Mucosa of descending colon (tissue), 3 donors: ENCODE measurements around the gene RAC3. TPM values are rescaled to one million over a fixed set of nuclear protein-coding genes. Genes with fewer than 3 reads are reported as not detected.

Experiments used
- ATAC-seq: fragments of 200-7000 bp; cut with Tn5 transposase; one replicate; pipeline ENCODE4 v1.9.1; 2020; ENCODE audit warnings: mild to moderate bottlenecking, moderate library complexity
- DNase-seq, 3 donors: peaks; one replicate each; pipeline ENCODE4 v3.0.0-alpha.2; 2020
- H3K36me3 ChIP-seq: fragments of 200-600 bp; one replicate; pipeline ENCODE4 v1.8.0; 2021; ENCODE audit warnings: low read depth, mild to moderate bottlenecking
- H3K4me1 ChIP-seq: fragments of 200-600 bp; one replicate; pipeline ENCODE4 v1.8.0; 2021; ENCODE audit warnings: low read depth, mild to moderate bottlenecking
- H3K4me3 ChIP-seq: fragments of 200-600 bp; one replicate; pipeline ENCODE4 v1.8.0; 2021; ENCODE audit warnings: mild to moderate bottlenecking
- H3K9me3 ChIP-seq: fragments of 200-600 bp; one replicate; pipeline ENCODE4 v1.8.0; 2021; ENCODE audit warnings: mild to moderate bottlenecking
- intact Hi-C, 2 donors: fragments of 100-400 bp; cut with DNase I in 1 of 2; cut with micrococcal nuclease in 1 of 2; formaldehyde crosslinking; loops; one replicate each; pipeline versions ENCODE4 v1.11.0 to v1.11.1; 2022; cut with DNase I, micrococcal nuclease
- total RNA-seq, 3 donors: library from RNA; stranded (reverse); fragmentation: NEBNext Ultra II Directional in 2 of 3; extraction: Animal tissue kit (Norgen Biotek cat#: 25700) in 2 of 3; gene quantifications; one replicate each; pipeline versions ENCODE4 v1.2.1 to v1.2.4, GENCODE V29; 2021 to 2023
- TF ChIP-seq, protein P1 (sequence below): fragments of 200-600 bp; IDR thresholded peaks from one replicate; pipeline ENCODE4 v1.8.0; 2022; ENCODE audit warnings: antibody characterized with exemption, mild to moderate bottlenecking
- donor health status: DM: no; HTN: no; CAD: no; lungs with moderate emphysema.
- donor health status: DM: no; HTN: no; CAD: no.
- donor health status: DM: no; HTN: yes; CAD: no.

RAC3 gene
- total RNA-seq, 3 donors from 2014 or later = 3.4 to 6.2 (median 4.2) TPM

GRCh38 chr17:82072827-82073226, 41.3 kb downstream of the RAC3 start:
- intact Hi-C loops = no loop called here
- DNase-seq (peak in 2 of 3 donors; percentile 63 to 66), ATAC-seq (peak; percentile 96)
- H3K4me3 ChIP-seq = no peak overlapping the region
- H3K36me3 ChIP-seq = no peaks in the 10 kb centered on the region
- H3K4me1 ChIP-seq = peaks cover 4% of the 10 kb centered on the region
- TF ChIP-seq, protein P1, sequence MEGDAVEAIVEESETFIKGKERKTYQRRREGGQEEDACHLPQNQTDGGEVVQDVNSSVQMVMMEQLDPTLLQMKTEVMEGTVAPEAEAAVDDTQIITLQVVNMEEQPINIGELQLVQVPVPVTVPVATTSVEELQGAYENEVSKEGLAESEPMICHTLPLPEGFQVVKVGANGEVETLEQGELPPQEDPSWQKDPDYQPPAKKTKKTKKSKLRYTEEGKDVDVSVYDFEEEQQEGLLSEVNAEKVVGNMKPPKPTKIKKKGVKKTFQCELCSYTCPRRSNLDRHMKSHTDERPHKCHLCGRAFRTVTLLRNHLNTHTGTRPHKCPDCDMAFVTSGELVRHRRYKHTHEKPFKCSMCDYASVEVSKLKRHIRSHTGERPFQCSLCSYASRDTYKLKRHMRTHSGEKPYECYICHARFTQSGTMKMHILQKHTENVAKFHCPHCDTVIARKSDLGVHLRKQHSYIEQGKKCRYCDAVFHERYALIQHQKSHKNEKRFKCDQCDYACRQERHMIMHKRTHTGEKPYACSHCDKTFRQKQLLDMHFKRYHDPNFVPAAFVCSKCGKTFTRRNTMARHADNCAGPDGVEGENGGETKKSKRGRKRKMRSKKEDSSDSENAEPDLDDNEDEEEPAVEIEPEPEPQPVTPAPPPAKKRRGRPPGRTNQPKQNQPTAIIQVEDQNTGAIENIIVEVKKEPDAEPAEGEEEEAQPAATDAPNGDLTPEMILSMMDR = no peak
- H3K9me3 ChIP-seq = no peaks in the 10 kb centered on the region

- TF ChIP-seq, protein P1 = no peak
- no peak overlapping the region for H3K4me3 ChIP-seq
- intact Hi-C loops = no loop called here
Observed at GRCh38 chr17:82073446-82073845, 42.0 kb downstream of the RAC3 start.

DNA sequence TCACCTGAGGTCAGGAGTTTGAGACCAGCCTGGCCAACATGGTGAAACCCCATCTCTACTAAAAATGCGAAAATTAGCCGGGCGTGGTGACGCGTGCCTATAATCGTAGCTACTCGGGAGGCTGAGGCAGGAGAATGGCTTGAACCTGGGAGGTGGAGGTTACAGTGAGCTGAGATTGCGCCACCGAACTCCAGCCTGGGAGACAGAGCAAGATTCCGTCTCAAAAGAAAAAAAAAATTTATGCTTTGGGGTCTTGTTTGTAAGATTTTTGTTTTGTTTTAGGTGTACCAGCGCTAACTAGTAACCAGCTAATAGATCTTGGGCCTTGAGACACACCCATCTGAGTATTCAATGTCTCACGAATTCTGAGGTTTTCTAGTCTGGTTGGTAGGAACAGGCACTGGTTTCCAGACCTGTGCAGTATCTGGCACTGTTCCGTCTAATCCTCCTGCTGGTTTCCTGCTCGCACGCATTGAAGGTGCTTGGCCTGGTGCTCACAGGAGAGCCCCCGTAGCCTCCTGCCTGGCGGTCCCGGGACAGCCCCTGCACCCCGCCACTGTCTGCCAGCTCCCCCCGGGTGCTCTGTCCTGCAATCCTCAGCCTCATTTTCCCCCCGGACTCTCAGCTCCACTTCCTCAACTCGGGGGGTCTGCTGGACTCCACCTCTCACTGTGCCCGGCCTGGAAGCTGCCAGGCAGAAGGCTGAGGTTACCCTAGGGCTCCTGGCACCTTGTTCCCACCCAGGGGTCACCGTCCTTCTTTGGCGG, 44.7 kb downstream of the RAC3 start:
- ATAC-seq (no peak), DNase-seq (no peak)
- Histone ChIP-seq H3K9me3 (no peaks in the 10 kb centered on the region), H3K36me3 (peaks cover 8% of the 10 kb centered on the region), H3K4me3 (no peak overlapping the region), H3K4me1 (peaks cover 4% of the 10 kb centered on the region)
- TF ChIP-seq, protein P1 = no peak
- intact Hi-C loops = no loop called here

More at GRCh38 chr17:82073446-82073845, 42.0 kb downstream of the RAC3 start:
- ATAC-seq (no peak), DNase-seq (no peak)
- Histone ChIP-seq H3K9me3 (no peaks in the 10 kb centered on the region), H3K36me3 (no peaks in the 10 kb centered on the region), H3K4me1 (peaks cover 4% of the 10 kb centered on the region)

- Histone ChIP-seq H3K4me1 (peaks cover 4% of the 10 kb centered on the region), H3K9me3 (no peaks in the 10 kb centered on the region), H3K4me3 (no peak overlapping the region), H3K36me3 (peaks cover 8% of the 10 kb centered on the region)
- intact Hi-C loops = no loop called here
- TF ChIP-seq, protein P1 = no peak
- peak; percentile 2 for ATAC-seq
- DNase-seq = no peak
Observed at GRCh38 chr17:82076785-82077591, 45.5 kb downstream of the RAC3 start.

DNA sequence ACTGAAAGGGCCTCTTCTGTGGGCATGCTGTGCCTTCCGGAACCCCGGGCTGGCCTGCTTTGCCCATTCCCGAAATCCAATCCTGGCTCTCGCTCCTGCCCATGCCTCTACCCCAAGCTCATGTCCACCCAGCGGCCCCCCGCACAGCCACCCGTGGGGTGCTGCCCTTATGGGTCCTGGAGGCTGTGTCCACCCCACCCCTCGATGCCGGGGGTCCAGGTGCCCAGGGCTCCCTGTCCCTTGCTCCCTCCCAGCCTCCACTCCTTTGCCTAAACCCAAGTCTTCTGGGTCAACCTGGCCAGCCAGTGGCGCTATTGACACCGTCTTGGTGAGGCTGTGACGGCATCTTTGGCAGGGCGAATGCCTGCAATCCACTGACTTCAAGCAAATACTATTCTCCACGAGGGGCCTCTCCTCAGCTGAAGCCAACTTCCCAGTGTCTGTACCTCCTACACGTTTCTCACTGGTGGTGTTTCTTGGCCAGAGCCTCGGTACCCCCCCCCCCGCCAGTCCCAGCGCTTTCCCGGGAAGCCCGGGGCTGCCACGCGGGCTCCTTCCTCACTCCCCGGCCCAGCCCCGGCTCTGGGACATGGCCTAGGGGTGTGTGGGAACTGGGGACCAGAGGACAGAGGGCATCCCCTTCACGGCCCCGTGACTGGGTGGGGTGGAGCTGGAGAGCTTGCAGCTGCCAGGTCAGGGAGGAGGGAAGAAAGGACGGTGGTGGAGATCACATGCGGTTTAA, 46.3 kb downstream of the RAC3 start:
- H3K4me3 ChIP-seq = no peak overlapping the region
- TF ChIP-seq, protein P1 = no peak
- intact Hi-C loops = no loop called here
- DNase-seq (no peak), ATAC-seq (no peak)
- peaks cover 8% of the 10 kb centered on the region for H3K36me3 ChIP-seq
- no peaks in the 10 kb centered on the region for H3K4me1 ChIP-seq
- H3K9me3 ChIP-seq = no peaks in the 10 kb centered on the region
